ENCODE data around the gene EZR. TPM values are rescaled to one million over a fixed set of nuclear protein-coding genes. Genes with fewer than 3 reads are reported as not detected.

EZR gene
- total RNA-seq, 2 donors from 2014 or later: 118 to 222 TPM

- H3K9me3 ChIP-seq: no peaks in the 10 kb centered on the region
- no peak overlapping the region for H3K27ac ChIP-seq
- intact Hi-C loops (cut with DNase I): loop anchor here (5.0 kb wide), 1 partner anchor 48 kb away; the partner anchor contains the start of gene EZR
- 79% methylated on average over 13 of the region's 13 CpGs for WGBS
- DNase-seq (ENCODE audit: low spot score): no peak
- TF ChIP-seq POLR2A (IDR thresholded peaks at IDR 0.05) (no peak), POLR2AphosphoS5 (IDR thresholded peaks at IDR 0.05) (no peak)
- TF ChIP-seq, protein P1, sequence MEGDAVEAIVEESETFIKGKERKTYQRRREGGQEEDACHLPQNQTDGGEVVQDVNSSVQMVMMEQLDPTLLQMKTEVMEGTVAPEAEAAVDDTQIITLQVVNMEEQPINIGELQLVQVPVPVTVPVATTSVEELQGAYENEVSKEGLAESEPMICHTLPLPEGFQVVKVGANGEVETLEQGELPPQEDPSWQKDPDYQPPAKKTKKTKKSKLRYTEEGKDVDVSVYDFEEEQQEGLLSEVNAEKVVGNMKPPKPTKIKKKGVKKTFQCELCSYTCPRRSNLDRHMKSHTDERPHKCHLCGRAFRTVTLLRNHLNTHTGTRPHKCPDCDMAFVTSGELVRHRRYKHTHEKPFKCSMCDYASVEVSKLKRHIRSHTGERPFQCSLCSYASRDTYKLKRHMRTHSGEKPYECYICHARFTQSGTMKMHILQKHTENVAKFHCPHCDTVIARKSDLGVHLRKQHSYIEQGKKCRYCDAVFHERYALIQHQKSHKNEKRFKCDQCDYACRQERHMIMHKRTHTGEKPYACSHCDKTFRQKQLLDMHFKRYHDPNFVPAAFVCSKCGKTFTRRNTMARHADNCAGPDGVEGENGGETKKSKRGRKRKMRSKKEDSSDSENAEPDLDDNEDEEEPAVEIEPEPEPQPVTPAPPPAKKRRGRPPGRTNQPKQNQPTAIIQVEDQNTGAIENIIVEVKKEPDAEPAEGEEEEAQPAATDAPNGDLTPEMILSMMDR (IDR thresholded peaks at IDR 0.05): no peak
- H3K27me3 ChIP-seq (replicated peaks; ENCODE audit: insufficient read depth): no peaks in the 10 kb centered on the region
- H3K36me3 ChIP-seq: peaks cover 23 to 53% of the 10 kb centered on the region in 2 donors
- H3K4me3 ChIP-seq: no peak overlapping the region
- H3K4me1 ChIP-seq (replicated peaks): peaks cover 9% of the 10 kb centered on the region
Measured at GRCh38 chr6:158769234-158769770, 49.9 kb downstream of the EZR start.

DNA sequence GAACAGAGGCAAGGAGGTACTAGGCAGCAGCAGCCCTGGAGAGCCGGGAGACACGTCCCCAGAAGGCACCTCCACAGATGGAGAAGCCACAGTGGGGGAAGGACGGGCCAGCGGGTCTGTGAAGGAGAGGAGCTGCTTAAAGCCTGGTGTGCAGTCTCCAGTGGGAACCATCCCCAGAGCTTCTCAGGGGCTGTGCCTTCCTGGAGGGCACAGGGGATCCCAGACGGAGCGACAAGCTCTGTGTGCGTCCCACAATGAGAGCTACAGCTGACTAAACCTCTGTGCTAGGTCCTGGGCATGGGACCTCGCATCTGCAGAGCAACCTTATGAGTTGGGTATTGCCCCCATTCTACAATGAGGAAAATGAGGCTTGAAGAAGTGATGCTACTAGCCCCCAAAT lies 50.7 kb downstream of the EZR start:
- Histone ChIP-seq H3K4me1 (replicated peaks) (peaks cover 6% of the 10 kb centered on the region), H3K27ac (no peak overlapping the region), H3K9me3 (no peaks in the 10 kb centered on the region), H3K36me3 (peaks cover 23 to 53% of the 10 kb centered on the region in 2 donors), H3K27me3 (replicated peaks; ENCODE audit: insufficient read depth) (no peaks in the 10 kb centered on the region), H3K4me3 (no peak overlapping the region)
- DNase-seq (ENCODE audit: low spot score): no peak
- TF ChIP-seq POLR2A (IDR thresholded peaks at IDR 0.05) (no peak), POLR2AphosphoS5 (IDR thresholded peaks at IDR 0.05) (no peak)
- TF ChIP-seq, protein P1 (IDR thresholded peaks at IDR 0.05): no peak
- 94% methylated on average over 8 of the region's 8 CpGs for WGBS
- intact Hi-C loops (cut with DNase I): loop anchor here (5.0 kb wide), 1 partner anchor 49 kb away; the partner anchor contains the start of gene EZR

GRCh38 chr6:158767709-158768108 lies 51.5 kb downstream of the EZR start:
- no peak overlapping the region for H3K4me3 ChIP-seq
- 93% methylated on average over 6 of the region's 6 CpGs for WGBS
- H3K9me3 ChIP-seq: no peaks in the 10 kb centered on the region
- no peaks in the 10 kb centered on the region for H3K27me3 ChIP-seq (replicated peaks; ENCODE audit: insufficient read depth)
- no peak for DNase-seq (ENCODE audit: low spot score)
- H3K36me3 ChIP-seq: peaks cover 23 to 53% of the 10 kb centered on the region in 2 donors
- TF ChIP-seq POLR2AphosphoS5 (IDR thresholded peaks at IDR 0.05) (no peak), POLR2A (IDR thresholded peaks at IDR 0.05) (no peak)
- intact Hi-C loops (cut with DNase I): loop anchor here (5.0 kb wide), 1 partner anchor 50 kb away; the partner anchor contains the start of gene EZR
- H3K27ac ChIP-seq: no peak overlapping the region
- no peaks in the 10 kb centered on the region for H3K4me1 ChIP-seq (replicated peaks)

DNA sequence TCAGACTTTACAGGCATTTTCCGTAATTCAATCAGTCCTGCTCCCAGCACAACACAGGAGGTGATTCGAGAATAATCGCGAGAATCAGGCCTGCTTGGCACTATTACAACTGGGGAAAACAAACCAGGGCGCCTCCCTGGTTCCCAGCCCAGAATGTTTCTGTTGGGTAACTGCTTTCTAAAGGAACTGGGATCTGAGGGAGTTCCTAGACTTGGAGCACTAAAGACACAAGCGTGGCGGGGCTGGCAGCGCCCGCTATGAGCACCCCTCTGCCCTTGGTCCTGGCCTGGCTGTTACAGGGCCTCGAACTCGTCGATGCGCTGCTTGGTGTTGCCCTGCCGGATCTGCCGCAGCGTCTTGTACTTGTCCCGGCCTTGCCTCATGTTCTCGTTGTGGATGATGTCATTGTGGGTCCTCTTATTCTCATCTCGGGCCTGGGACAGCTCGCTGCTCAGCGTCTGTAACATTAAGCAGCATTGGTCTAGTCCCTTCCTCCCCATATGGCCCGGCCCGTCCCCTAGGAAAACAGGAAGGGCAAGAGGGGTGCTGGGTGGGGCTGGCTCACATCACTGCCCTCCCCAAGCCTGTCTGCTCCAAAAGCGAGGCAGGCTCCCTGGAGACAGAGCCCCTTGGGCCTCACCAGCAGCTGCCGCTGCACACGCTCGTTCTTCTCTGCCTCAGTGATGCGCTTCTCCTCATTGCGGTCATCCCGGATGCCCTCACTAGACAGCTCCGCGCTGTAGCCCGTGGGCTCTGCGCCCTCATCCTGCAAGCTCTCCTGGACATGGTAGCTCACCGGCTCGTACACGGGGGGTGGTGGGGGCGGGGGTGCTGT lies 52.3 kb downstream of the EZR start:
- Histone ChIP-seq H3K4me3 (no peak overlapping the region), H3K36me3 (peaks cover 23 to 49% of the 10 kb centered on the region in 2 donors), H3K9me3 (no peaks in the 10 kb centered on the region), H3K27me3 (replicated peaks; ENCODE audit: insufficient read depth) (no peaks in the 10 kb centered on the region), H3K27ac (peak overlapping the region; percentile 33 to 41), H3K4me1 (replicated peaks) (no peaks in the 10 kb centered on the region)
- no peak for DNase-seq (ENCODE audit: low spot score)
- whole genome bisulfite sequencing: 81% methylated on average over 38 of the region's 38 CpGs
- TF ChIP-seq POLR2A (IDR thresholded peaks at IDR 0.05) (no peak), POLR2AphosphoS5 (IDR thresholded peaks at IDR 0.05) (no peak)
- TF ChIP-seq, protein P1 (IDR thresholded peaks at IDR 0.05): no peak
- intact Hi-C loops (cut with DNase I): loop anchor here (5.0 kb wide), 1 partner anchor 50 kb away; the partner anchor contains the start of gene EZR

GRCh38 chr6:158765499-158766068 lies 53.6 kb downstream of the EZR start:
- Histone ChIP-seq H3K36me3 (peaks cover 17 to 38% of the 10 kb centered on the region in 2 donors), H3K4me3 (no peak overlapping the region), H3K9me3 (no peaks in the 10 kb centered on the region), H3K27me3 (replicated peaks; ENCODE audit: insufficient read depth) (no peaks in the 10 kb centered on the region), H3K27ac (no peak overlapping the region), H3K4me1 (replicated peaks) (no peaks in the 10 kb centered on the region)
- WGBS: 75% methylated on average over 13 of the region's 13 CpGs
- TF ChIP-seq, protein P1 (IDR thresholded peaks at IDR 0.05): no peak
- no peak for DNase-seq (ENCODE audit: low spot score)
- intact Hi-C loops (cut with DNase I): loop anchor here (5.0 kb wide), 1 partner anchor 52 kb away; the partner anchor contains the start of gene EZR
